NCI-H2227 (cell line): ENCODE data around the gene ARL16.

ENCODE experiments used
- DNase-seq: peaks from one replicate; lab custom pipeline; 2025; ENCODE audit not compliant: unreplicated experiment; lab: John Stamatoyannopoulos, UW

Gene ARL16, protein sequence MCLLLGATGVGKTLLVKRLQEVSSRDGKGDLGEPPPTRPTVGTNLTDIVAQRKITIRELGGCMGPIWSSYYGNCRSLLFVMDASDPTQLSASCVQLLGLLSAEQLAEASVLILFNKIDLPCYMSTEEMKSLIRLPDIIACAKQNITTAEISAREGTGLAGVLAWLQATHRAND

DNA sequence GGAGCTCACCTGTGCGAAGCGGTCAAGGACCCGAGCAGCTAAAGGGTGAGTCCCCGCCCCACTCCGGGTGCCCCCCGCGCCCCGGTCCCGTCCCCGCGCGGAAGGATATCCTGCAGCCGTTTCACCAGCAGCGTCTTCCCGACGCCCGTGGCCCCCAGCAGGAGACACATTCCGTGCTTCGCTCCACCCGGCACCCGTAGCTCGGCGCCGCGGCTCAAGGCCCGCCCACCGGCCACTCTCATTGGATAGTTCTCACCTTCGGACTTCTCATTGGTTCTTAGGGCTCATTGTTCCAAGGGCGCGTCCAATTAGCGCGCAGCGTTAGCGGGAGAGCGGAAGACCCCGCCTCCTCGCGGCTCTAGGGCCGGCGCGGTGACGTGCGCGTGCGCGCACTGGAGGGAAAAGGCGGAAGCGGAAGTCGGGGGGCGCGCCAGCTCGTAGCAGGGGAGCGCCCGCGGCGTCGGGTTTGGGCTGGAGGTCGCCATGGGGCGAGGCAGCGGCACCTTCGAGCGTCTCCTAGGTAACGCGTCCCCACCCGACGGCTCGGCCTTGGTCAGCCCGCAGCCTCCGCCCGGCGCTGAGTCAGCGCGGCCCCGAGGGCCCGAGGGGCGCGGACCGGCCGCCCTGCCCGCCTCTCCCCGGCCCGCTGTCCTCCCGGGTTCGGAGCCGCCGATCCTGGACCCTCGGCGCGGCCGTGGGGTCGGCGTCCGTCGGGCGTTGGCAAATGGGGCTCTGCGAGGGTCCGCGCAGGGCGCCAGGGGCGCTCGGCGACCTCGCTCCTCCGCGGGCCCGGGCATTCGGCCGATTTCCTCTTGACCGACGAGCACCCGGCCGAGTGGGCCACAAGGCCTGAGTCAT, at the start of gene ARL16, which contains the start of gene HGS:
Gene ARL16, minus strand, starts transcription at position 214 of the 858 bp plus-strand sequence. Its CDS starts 44 bp downstream, at position 170.
Gene HGS, plus strand, starts transcription at position 428 of the 858 bp plus-strand sequence. Its CDS starts 56 bp downstream, at position 484.
- peak; percentile 100 for DNase-seq

DNA sequence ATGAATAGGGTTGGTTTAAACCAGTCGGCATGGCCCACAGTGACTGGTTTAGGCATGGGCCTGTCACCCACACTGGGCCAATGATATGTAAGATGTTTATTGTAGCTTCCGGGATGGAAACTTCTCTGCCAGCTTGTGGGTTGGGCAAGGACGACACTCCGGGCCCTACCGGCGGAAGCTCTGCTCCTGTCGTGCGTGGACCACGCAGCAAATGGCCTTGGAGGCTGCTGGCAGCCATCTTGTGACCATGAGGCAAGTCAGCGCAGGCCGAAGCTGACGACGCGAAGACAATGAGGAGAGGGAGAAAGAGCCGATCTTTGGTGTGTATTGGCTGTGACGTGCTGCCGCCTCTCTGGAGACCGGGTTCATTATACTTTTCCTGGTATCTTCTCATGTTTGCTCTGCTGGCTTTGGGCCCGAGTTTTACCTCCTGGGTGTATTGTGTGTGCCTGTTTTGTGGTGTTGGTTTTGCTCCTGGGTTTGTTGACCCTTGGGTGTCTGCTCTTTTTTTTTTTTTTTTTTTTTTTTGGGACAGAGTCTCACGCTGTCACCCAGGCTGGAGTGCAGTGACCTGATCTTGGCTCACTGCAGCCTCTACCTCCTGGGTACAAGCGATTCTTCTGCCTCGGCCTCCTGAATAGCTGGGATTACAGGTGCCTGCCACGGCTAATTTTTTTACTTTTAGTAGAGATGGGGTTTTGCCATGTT, 43.9 kb upstream of the ARL16 start:
- DNase-seq: no peak

DNA sequence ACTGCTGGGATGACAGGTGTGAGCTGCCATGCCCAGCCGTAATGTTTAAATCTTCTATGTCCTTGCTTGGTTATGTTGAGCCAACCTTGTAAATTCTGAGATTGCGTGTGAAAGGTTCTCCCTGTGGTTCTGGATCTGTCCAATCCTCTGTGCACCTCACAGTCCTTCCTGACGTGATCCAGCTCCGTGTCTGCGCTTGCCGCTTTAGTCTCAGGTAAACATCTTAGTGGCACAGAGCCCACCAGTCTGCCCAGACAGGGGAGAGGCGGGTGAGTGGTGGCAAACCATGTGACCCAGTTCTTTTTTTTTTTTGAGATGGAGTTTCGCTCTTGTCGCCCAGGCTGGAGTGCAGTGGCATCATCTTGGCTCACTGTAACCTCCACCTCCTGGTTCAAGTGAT, 42.4 kb upstream of the ARL16 start:
- DNase-seq: no peak

DNA sequence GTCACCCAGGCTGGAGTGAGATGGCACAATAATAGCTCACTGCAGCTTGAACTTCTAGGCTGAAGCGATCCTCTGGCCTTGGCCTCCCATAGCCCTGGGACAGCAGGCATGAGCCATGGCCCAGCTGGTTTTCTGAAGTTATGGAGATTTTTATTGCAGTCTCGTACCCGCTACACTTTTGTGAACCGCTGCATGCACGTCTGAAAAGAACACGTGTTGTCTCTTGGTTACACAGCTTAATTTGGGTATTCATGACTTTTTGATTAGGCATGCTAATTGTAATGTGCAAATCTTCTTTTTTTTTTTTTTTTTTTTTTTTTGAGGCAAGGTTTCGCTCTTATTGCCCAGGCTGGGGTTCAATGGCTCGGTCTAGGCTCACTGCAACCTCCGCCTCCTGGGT, 41.8 kb upstream of the ARL16 start:
- DNase-seq: no peak

DNA sequence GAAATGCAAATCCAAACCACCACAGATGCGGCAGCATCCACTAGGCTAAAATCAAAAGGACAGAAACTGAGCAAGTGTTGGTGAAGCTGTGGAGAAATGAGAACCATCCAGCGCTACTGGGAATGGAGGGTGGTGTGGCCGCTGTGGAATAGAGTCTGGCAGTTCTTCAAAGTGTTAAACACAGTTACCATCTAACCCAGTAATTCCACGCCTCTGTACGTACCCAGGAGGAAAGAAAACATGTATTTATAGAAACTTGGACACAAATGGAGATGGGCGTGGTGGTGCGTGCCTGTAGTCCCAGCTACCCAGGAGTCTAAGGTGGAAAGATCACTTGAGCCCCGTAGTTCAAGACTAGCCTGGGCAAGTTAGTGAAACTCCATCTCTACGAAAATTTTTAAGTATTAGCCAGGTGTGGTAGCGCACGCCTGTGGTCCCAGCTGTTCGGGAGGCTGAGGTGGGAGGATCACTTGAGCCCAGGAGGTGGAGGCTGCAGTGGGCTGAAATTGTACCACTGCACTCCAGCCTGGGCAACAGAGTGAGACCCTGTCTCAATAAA, 40.1 kb upstream of the ARL16 start:
- peak; percentile 45 for DNase-seq

DNA sequence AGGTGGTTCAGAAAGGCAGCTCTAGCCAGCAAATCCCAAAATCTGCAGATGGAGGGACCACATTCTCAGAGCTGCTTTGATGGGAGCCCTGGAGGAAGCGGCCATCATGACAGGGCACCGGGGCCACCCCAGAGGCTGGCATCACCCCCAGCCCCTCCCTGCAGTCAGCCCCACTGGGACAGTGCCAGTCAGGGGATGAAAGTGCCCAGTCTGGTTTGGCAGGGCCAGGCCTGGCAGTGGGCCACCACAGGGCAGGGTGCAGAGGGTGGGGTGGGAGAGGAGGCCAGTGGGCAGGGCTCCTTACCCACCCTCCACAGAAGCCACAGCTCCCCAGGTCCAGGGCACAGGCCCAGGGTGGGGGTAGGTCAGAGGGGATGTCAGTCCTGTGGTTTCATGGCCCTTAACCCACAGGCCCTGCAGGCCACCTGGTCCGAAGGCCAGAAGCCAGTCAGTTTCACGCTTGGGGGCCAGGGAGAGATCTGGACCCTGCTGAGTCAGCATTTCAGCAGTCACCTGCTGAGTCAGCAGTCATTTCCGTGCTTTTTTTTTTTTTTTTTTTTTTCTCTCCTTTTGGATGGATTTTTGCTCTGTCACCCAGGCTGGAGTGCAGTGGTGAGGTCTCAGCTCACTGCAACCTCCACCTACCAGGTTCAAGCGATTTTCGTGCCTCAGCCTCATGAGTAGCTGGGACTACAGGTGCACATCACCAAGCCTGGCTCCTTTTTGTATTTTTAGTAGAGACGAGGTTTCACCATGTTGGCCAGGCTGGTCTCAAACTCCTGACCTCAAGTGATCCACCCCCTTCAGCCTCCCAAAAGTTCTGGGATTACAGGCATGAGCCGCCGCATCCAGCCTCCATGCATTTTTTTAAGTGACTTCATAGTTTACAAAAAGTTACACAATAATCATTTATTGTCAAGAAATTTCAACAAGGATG, 38.9 kb upstream of the ARL16 start:
- DNase-seq: no peak

DNA sequence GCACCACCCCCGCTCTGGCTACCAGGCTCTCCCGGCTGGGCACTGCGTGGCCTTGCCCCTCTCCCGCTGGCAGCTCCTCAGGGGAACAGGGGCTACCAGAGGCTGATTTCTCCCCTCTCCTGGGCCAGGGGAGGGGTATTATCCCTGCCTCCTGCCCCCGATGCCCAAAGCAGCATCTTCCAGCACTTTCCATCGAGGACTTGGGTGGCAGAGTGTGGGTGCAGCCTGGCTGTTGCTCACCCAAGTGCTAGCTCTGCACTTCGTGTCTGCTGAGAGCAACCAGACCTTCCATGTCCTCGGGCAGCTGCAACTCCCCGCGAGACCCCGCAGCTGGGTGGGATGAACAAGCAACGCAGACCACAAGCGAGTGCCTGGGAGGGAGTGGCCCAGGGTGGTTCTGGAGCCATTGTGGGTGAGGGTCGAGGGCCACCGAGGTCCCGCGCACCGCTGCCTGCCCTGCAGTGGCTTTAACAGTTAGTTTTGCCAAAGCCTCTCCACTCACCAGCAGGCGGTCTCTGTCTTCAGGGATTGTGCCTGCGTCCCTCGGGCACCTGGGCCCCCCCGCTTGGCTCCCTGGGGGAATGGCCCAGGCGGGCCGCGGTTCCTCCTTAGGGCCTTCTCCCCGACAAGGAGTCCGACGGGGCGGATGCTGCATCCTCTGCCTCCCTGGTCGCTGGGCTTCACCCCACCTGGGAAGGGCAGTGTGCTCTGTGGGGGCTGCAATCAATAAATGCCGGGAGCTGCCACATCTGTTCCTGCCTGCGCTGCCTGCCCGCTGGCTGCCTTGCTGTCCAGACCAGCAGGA, 36.9 kb upstream of the ARL16 start:
- DNase-seq: no peak

DNA sequence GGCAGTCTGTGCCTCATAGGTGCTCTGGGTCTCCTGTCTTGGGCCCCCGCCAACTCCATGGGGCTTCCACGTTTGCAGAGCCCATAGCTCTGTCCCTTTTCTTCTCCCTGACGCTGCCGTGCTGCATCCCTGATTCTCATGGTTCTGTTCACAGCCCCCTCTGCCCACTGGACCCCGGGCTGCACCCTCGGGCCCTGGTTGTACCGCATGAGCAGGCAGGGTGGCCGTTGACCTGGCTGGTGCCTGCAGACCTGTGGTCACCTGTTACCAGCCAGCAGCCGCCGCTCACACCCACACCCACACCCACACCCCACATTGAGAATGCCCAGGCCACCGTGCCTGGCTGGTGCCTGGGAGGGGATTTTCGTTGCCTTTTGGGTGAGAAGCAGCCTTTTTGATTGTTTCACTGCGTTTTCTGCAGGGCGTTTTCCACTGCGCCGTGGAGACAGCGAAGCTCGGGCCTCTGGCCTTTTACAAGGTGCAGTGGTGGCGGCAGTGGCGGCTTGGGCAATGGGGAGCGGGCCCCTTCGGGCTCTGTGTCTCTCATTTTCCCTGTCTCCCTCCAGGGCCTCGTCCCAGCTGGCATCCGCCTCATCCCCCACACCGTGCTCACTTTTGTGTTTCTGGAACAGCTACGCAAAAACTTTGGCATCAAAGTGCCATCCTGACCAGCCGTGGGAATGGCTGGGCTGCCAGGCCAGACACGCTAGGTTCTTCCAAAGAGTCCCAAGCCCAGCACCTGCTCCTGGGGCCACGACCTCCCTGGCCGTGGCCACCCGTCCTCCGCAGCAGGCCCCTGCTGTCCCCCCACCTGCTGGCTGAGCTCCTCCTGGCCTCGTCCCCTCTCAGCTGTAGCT, 36.0 kb upstream of the ARL16 start:
- no peak for DNase-seq

DNA sequence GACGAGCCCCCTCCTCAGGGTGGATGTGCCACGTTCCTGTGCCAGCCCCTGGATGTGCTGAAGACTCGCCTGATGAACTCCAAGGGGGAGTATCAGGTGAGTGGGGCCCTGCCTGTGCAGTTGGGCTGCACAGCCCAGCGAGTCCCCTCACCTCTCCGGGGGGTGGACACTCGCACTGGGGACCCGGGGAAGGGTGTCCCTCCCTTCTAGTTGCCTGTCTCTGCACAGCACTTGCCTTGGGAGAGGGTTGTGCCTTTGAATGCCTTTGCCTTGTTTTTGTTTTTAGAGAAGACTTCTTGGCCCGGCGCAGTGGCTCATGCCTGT, 34.1 kb upstream of the ARL16 start:
- DNase-seq: no peak

DNA sequence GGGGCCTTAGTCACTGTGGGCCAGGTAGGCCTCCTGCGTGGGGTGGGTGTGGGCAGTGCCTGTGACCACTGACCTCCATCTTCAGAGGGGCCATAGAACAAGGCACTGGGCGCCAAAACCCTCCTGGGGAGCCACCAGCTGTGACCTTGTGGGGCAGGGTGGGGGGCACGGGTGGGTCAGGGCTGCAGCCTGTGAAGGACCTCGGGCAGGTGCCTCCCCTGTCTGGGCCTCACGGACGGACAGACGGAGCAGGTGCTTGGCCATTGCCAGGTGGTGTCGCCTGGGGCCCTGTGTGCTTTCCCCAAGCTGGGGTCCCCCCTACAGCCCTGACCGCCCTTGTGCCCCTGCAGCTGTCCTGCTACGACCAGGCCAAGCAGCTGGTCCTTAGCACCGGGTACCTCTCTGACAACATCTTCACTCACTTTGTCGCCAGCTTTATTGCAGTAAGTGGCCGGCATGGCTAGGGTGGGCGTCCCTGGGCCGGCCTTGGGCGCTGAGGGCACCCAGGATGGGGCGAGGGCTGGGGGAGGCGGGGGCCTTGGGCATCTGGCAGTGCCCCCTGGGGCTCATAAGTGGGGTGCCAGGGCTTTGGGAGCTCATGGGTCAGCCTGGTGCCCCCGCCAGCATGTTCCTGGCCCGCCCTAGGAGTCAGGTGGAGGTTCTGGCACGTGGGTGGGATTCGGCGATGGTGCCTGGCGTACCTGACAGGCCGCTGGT, 33.6 kb upstream of the ARL16 start:
- DNase-seq: no peak

DNA sequence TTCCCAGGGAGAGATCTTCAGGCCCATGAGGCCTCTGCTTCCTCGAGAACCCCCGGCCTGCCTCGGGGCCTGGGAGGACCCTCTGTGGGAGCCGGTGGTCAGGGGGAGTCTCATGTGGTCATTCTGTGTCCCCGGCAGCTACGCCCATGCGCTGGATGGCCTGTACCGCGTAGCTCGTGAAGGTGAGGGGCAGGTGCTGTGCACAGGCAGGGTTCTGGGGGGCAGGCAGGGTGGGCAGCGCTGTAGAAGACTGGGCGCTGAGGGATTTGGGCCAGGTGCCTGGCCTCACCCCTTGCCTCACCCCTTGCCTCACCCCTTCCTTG, 33.0 kb upstream of the ARL16 start:
- DNase-seq: no peak

DNA sequence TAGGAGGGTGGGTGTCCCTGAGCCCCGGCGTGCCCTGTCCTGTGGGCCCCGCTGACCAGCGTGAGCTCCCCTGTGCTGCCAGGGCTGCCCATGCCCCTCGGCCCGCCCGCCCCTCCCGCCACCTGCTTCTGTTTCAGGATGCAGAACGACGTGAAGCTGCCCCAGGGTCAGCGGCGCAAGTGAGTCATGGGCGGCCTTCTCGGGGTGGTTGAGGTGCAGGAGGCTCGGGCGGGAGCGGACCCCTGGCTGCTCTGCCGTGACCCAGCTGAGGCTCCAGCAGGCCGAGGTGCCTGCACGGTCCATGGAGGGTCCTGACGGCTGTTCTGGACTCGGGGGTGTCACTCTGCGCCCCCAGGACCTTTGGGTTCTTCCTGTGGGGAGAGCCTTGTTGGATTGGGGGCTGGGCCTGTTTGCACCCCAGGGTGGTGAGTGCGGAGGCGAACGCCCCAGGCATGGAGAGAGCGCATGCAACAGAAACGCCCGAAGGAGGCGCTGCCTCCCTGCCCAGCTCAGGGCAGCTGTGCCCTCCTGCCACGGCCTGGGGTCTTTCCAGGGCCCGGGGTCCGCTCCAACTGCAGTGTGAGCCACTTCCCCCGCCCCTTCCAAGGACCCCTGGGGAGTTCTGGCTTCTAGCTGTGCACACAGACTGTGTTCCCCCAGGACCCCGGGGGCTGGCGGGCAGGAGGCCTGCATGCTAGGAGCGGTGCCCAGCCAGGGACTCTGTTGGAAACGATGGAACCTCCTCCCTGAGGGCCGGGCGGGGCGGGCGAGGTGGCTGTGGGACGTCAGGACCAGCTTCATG, 32.5 kb upstream of the ARL16 start:
- no peak for DNase-seq

DNA sequence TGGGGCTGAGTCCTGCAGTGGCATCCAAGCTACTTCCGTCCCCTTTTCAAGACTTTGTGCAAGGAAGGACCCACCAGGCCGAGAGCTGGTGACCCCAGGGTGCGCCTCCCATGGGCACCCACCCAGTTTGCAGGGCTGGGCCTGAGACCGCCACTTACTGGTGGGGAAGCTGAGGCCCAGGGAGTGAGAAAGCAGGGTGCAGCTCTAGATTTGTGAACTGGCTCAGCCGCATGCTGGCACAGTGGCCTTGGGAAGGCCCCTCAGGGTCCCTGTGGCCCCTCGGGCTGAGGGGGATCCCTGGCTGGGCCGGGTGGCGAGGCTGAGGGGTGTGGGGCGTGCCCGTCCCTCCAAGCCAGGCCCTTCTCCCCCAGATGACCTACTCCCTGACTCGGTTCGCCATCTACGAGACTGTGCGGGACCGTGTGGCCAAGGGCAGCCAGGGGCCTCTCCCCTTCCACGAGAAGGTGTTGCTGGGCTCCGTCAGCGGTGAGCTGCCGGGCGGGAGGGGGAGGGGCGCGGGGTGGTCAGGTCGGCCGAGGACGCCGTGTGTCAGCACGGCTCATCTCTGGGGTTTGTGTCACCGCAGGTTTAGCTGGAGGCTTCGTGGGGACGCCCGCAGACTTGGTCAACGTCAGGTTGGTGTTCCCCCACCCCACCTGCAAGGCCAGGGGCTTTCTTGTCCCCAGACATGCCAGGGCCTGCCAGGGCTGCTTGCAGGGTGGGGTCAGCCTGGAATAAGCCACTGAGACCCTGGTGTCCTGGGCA, 31.7 kb upstream of the ARL16 start:
- DNase-seq: no peak

DNA sequence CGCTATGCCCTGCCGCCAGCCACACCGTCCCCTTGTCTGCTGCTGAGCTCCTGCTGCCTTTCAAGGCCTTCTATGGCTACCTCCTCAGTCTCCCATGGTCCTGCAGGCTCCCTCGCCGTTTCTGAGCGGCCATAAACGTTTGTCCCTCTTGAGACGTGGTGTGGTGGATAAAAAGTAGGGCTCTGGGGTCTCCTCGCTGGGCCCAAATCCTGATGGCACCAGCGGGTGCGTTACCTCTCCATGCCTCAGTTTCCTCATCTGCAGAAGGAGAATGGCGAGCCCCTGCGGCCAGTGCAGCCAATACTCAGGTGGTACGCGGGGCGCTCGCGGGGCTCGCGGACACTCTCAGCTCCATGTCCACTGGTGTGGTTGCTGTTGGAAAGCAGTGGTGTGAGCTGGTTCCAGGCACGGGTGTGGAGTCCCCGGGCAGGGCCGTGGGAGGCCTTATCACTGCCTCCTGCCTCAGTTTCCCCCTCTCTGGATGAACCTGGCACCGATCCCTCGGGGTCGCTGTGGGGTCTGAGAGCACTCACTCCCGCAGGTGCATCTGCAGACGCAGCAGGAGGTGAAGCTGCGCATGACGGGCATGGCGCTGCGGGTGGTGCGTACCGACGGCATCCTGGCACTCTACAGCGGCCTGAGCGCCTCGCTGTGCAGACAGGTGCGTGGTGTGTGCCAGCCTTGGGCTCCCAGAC, 31.0 kb upstream of the ARL16 start:
- DNase-seq: no peak

DNA sequence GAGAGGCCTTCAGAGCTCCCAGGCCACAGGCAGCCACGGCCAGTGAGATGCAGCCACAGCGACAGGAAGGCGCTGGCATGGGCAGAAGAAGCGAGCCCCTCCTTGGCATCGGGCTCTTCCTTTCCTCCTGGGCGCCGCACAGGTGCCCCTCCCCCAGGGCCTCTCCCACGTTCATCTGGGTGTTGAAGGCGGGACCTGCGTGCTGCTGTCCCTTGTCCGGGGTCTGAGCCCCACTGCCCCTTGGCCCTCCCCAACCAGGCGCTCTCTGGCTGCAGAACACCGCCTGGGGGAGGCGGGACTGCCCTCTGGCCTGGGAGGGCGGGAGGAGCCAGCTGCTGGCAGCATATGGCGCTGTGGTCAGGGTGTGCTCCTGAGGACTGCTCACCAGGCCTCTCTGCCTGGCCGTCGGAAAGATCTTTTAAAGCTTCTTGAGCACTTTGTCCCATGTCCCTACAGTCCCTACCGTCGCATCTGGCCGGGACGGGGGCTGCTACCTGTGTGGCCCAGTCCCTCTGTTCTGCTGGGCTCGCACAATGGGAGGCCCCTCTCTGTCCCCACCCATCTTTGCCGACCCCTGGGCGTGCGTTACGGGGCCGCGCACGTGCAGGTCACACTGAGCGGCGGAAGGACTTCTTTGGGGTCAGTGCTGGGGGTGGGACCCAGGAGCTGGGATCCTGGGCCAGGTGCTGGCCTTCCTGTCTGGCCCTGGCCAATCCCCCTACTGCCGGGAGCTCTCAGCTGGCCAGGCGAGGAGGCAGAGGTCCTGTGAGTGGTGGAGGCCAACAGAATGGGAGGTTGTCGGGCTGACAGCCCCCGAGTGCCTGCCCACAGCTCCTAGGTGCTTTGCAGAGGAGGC, 30.2 kb upstream of the ARL16 start:
- peak; percentile 60 for DNase-seq
